H9 (cell line): ENCODE measurements around the gene CYB561D1. TPM values are rescaled to one million over a fixed set of nuclear protein-coding genes. Genes with fewer than 3 reads are reported as not detected.

ENCODE experiments used
- DNase-seq: peaks from one replicate; pipeline ENCODE4 v3.0.0-alpha.2; 2017
- H2AFZ ChIP-seq: one replicate; pipeline ENCODE4 v1.6.1; 2013; ENCODE audit warnings: mild to moderate bottlenecking, low read length, control low read depth, moderate library complexity
- H2AK5ac ChIP-seq: 2 replicates; pipeline ENCODE4 v1.6.1; 2013; ENCODE audit warnings: low read length, control low read depth, mixed read lengths; ENCODE audit not compliant: insufficient read length
- H2BK120ac ChIP-seq: one replicate; pipeline ENCODE4 v1.6.1; 2013; ENCODE audit warnings: low read depth, mild to moderate bottlenecking, low read length, control low read depth, inconsistent platforms; ENCODE audit not compliant: poor library complexity, severe bottlenecking
- H2BK12ac ChIP-seq: 2 replicates; pipeline ENCODE4 v1.6.1; 2013; ENCODE audit warnings: low read length, control low read depth, mixed read lengths, low read depth; ENCODE audit not compliant: insufficient read length
- H2BK15ac ChIP-seq: 2 replicates; pipeline ENCODE4 v1.6.1; 2013; ENCODE audit warnings: low read depth, low read length, control low read depth
- H2BK20ac ChIP-seq: one replicate; pipeline ENCODE4 v1.6.1; 2013; ENCODE audit warnings: low read depth, mild to moderate bottlenecking, low read length, control low read depth, inconsistent platforms; ENCODE audit not compliant: poor library complexity, severe bottlenecking
- H2BK5ac ChIP-seq: 2 replicates; pipeline ENCODE4 v1.6.1; 2013; ENCODE audit warnings: low read length, control low read depth, mixed read lengths; ENCODE audit not compliant: insufficient read length
- H3K14ac ChIP-seq: 2 replicates; pipeline ENCODE4 v1.6.1; 2013; ENCODE audit warnings: low read length, control low read depth; ENCODE audit not compliant: insufficient read depth
- H3K18ac ChIP-seq: 2 replicates; pipeline ENCODE4 v1.6.1; 2013; ENCODE audit warnings: low read depth, mild to moderate bottlenecking, mixed read lengths, low read length, control low read depth; ENCODE audit not compliant: insufficient read length
- H3K23ac ChIP-seq: 2 replicates; pipeline ENCODE4 v1.6.1; 2013; ENCODE audit warnings: low read length, control low read depth, mixed read lengths, low read depth; ENCODE audit not compliant: insufficient read length
- H3K23me2 ChIP-seq: 2 replicates; pipeline ENCODE4 v1.6.1; 2013; ENCODE audit warnings: low read depth, mild to moderate bottlenecking, mixed read lengths, low read length, control low read depth; ENCODE audit not compliant: insufficient read length, poor library complexity, severe bottlenecking
- H3K27ac ChIP-seq: 2 replicates; pipeline ENCODE4 v1.5.1; 2013; ENCODE audit warnings: low read length, control low read depth, mixed read lengths, low read depth; ENCODE audit not compliant: insufficient read length
- H3K27me3 ChIP-seq: 2 replicates; pipeline ENCODE4 v1.6.1; 2013; ENCODE audit warnings: low read length, control low read depth, inconsistent platforms; ENCODE audit not compliant: insufficient read depth
- H3K4ac ChIP-seq: 2 replicates; pipeline ENCODE4 v1.6.1; 2013; ENCODE audit warnings: low read depth, mild to moderate bottlenecking, control low read depth, inconsistent platforms, low read length, moderate library complexity
- H3K4me1 ChIP-seq: 2 replicates; pipeline ENCODE4 v1.6.1; 2013; ENCODE audit warnings: low read length, control low read depth, inconsistent platforms; ENCODE audit not compliant: insufficient read depth
- H3K4me2 ChIP-seq: 2 replicates; pipeline ENCODE4 v1.6.1; 2013; ENCODE audit warnings: low read length, control low read depth, mixed read lengths; ENCODE audit not compliant: insufficient read length, insufficient read depth
- H3K56ac ChIP-seq: 2 replicates; pipeline ENCODE4 v1.6.1; 2013; ENCODE audit warnings: low read depth, mild to moderate bottlenecking, mixed read lengths, low read length, control low read depth; ENCODE audit not compliant: insufficient read length
- H3K79me1 ChIP-seq: 2 replicates; pipeline ENCODE4 v1.6.1; 2013; ENCODE audit warnings: low read depth, mild to moderate bottlenecking, moderate library complexity, low read length, control low read depth, inconsistent platforms; ENCODE audit not compliant: insufficient read depth, poor library complexity, severe bottlenecking
- H3K79me2 ChIP-seq: 2 replicates; pipeline ENCODE4 v1.6.1; 2013; ENCODE audit warnings: low read length, control low read depth, inconsistent platforms; ENCODE audit not compliant: insufficient read depth
- H3K9ac ChIP-seq: 2 replicates; pipeline ENCODE4 v1.6.1; 2013; ENCODE audit warnings: low read length, control low read depth, mixed read lengths; ENCODE audit not compliant: insufficient read length; ENCODE audit errors: extremely low read depth
- H3K9me3 ChIP-seq: one replicate; pipeline ENCODE4 v1.6.1; 2013; ENCODE audit warnings: low read depth, low read length, inconsistent platforms; ENCODE audit not compliant: control insufficient read depth
- H3T11ph ChIP-seq: one replicate; pipeline ENCODE4 v1.6.1; 2013; ENCODE audit warnings: mild to moderate bottlenecking, low read length, control low read depth, inconsistent platforms
- H4K20me1 ChIP-seq: one replicate; pipeline ENCODE4 v1.6.1; 2013; ENCODE audit not compliant: control insufficient read depth, insufficient read length, insufficient read depth
- H4K5ac ChIP-seq: 2 replicates; pipeline ENCODE4 v1.6.1; 2013; ENCODE audit warnings: low read depth, mild to moderate bottlenecking, mixed read lengths, low read length, control low read depth; ENCODE audit not compliant: insufficient read length
- H4K8ac ChIP-seq: replicated peaks from 2 replicates; pipeline ENCODE4 v1.6.1; 2013; ENCODE audit warnings: low read length, control low read depth, mixed read lengths, low read depth; ENCODE audit not compliant: insufficient read length
- H4K91ac ChIP-seq: 2 replicates; pipeline ENCODE4 v1.6.1; 2013; ENCODE audit warnings: low read depth, mild to moderate bottlenecking, moderate library complexity, mixed read lengths, low read length, control low read depth; ENCODE audit not compliant: insufficient read length
- H3K27ac Mint-ChIP-seq, 3 experiments: 2 replicates in 2 of 3; 3 replicates in 1 of 3; pipeline ENCODE4 v1.8.0; 2020 to 2021; ENCODE audit warnings: mixed read lengths in 3 of 3, mild to moderate bottlenecking in 1 of 3, moderate library complexity in 1 of 3
- H3K27me3 Mint-ChIP-seq: 2 replicates; pipeline ENCODE4 v1.8.0; 2021; ENCODE audit warnings: low read depth, mild to moderate bottlenecking, moderate library complexity, mixed read lengths
- H3K36me3 Mint-ChIP-seq, 3 experiments: 2 replicates in 2 of 3; 3 replicates in 1 of 3; pipeline ENCODE4 v1.8.0; 2020 to 2021; ENCODE audit warnings: low read depth in 3 of 3, mixed read lengths in 3 of 3; ENCODE audit not compliant: insufficient read depth in 1 of 3
- H3K4me1 Mint-ChIP-seq, 2 experiments: 2 replicates each; pipeline ENCODE4 v1.8.0; 2020; ENCODE audit warnings: mixed read lengths in 2 of 2
- H3K4me3 Mint-ChIP-seq, 2 experiments: 2 replicates in 1 of 2; 3 replicates in 1 of 2; pipeline ENCODE4 v1.8.0; 2020 to 2021; ENCODE audit warnings: mild to moderate bottlenecking in 2 of 2, mixed read lengths in 2 of 2, moderate library complexity in 1 of 2
- H3K9me3 Mint-ChIP-seq, 2 experiments: 2 replicates in 1 of 2; 3 replicates in 1 of 2; pipeline ENCODE4 v1.8.0; 2020; ENCODE audit warnings: mild to moderate bottlenecking in 2 of 2, mixed read lengths in 2 of 2, moderate library complexity in 1 of 2
- CTCF ChIP-seq: fragments of 200-600 bp; sonication (generic); conservative IDR thresholded peaks from 3 replicates; pipeline ENCODE4 v1.8.0; 2021; ENCODE audit warnings: antibody characterized with exemption, mild to moderate bottlenecking
- WGBS: extraction: QIAGEN DNeasy Blood & Tissue Kit; methylation state at CpG from one replicate; pipeline ENCODE4 v1.1.7; 2013; ENCODE audit warnings: missing lambda C conversion rate, low lambda C conversion rate, mixed read lengths; ENCODE audit not compliant: insufficient read length; ENCODE audit errors: extremely low coverage; 5-methylcytosine and 5-hydroxymethylcytosine counted together
- total RNA-seq: library from RNA; stranded (reverse); gene quantifications from 2 replicates; pipeline ENCODE4 v1.2.1, GENCODE V29; 2021

CYB561D1 gene
- total RNA-seq, 1 experiment from 2014 or later, result 6.5 TPM

DNA sequence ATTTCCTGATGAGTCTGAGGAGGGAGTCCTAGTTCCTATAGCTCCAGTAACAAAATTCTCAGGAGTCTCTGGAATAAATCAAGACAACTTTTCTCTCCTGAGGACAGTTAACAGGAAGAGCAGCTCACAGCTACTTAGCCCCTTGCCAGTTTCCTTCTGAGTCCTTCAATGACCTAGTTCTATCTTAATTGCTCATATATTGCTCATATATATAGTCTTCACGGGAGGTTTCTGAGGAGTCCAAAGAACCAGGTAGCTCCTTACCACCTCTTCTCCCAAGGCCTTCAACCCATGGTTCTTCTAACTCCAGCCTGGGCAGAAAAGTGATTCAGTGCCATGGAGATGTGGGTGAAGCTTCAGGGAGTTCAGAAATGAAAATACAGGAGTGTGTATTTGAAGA is 11.1 kb downstream of the CYB561D1 start:
- H3K4me1 ChIP-seq, result no peaks in the 10 kb centered on the region
- no peak overlapping the region for H3K4me3 Mint-ChIP-seq
- H3K27me3 Mint-ChIP-seq, result peaks cover 27% of the 10 kb centered on the region
- H4K20me1 ChIP-seq, result no peaks in the 10 kb centered on the region
- peaks cover 3% of the 10 kb centered on the region for H3K23me2 ChIP-seq
- no peak overlapping the region for H2AK5ac ChIP-seq
- no peak overlapping the region for H3T11ph ChIP-seq
- no peak overlapping the region for H2BK20ac ChIP-seq
- H4K8ac ChIP-seq, result no peak overlapping the region
- no peak overlapping the region for H2BK15ac ChIP-seq
- no peak overlapping the region for H4K5ac ChIP-seq
- H3K9me3 Mint-ChIP-seq, result no peaks in the 10 kb centered on the region
- no peak overlapping the region for H3K56ac ChIP-seq
- H2AFZ ChIP-seq, result no peak overlapping the region
- H3K14ac ChIP-seq, result no peak overlapping the region
- peaks cover 8% of the 10 kb centered on the region in 2 experiments for H3K4me1 Mint-ChIP-seq
- H3K4me2 ChIP-seq, result no peak overlapping the region
- H3K79me1 ChIP-seq, result no peaks in the 10 kb centered on the region
- WGBS, result no CpG with 5 or more reads among the region's 1 CpG
- no peak overlapping the region for H3K9ac ChIP-seq
- no peak overlapping the region for H3K27ac ChIP-seq
- H4K91ac ChIP-seq, result no peak overlapping the region
- DNase-seq, result no peak
- H3K18ac ChIP-seq, result no peak overlapping the region
- H3K4ac ChIP-seq, result no peak overlapping the region
- TF ChIP-seq CTCF, result no peak
- no peak overlapping the region for H2BK5ac ChIP-seq
- H3K23ac ChIP-seq, result no peak overlapping the region
- H3K27me3 ChIP-seq, result no peaks in the 10 kb centered on the region
- no peaks in the 10 kb centered on the region for H3K9me3 ChIP-seq
- H2BK120ac ChIP-seq, result no peak overlapping the region
- no peak overlapping the region for H3K27ac Mint-ChIP-seq
- no peak overlapping the region for H2BK12ac ChIP-seq
- H3K79me2 ChIP-seq, result no peaks in the 10 kb centered on the region
- peaks cover 0 to 5% (median 2%) of the 10 kb centered on the region in 3 experiments; a peak in 3 of 7 replicates for H3K36me3 Mint-ChIP-seq
